HG02852 (cell line): ENCODE results near the gene CACNA1B.
"Not testable (repeated sequence)": the region's sequence is repeated elsewhere in the genome, so short reads cannot be mapped to it uniquely, and the experiment has no call there.

Source experiments
- ATAC-seq: cut with Tn5 transposase; IDR thresholded peaks from one replicate; pipeline ENCODE4 v1.9.1; 2021; ENCODE audit warnings: mild to moderate bottlenecking, moderate library complexity; ENCODE audit not compliant: unreplicated experiment

The CACNA1B gene

GRCh38 chr9:138126858-138127584 lies 249.4 kb downstream of the CACNA1B start:
- ATAC-seq: peak; percentile 55

GRCh38 chr9:138128027-138128426 lies 250.4 kb downstream of the CACNA1B start:
- not testable (repeated sequence) for ATAC-seq

GRCh38 chr9:138129318-138129717 lies 251.7 kb downstream of the CACNA1B start:
- not testable (repeated sequence) for ATAC-seq

GRCh38 chr9:138132946-138133705 lies 255.5 kb downstream of the CACNA1B start:
- ATAC-seq: not testable (repeated sequence)

- not testable (repeated sequence) for ATAC-seq
These were observed 257.0 kb downstream of the CACNA1B start for GRCh38 chr9:138134581-138134980.

- ATAC-seq: not testable (repeated sequence)
These were observed 261.5 kb downstream of the CACNA1B start for GRCh38 chr9:138139096-138139495.

- ATAC-seq: not testable (repeated sequence)
These were observed 263.4 kb downstream of the CACNA1B start for GRCh38 chr9:138140980-138141379.

GRCh38 chr9:138142528-138143244 lies 265.1 kb downstream of the CACNA1B start:
- ATAC-seq: not testable (repeated sequence)

GRCh38 chr9:138143491-138143890 lies 265.9 kb downstream of the CACNA1B start:
- not testable (repeated sequence) for ATAC-seq

- ATAC-seq: not testable (repeated sequence)
These were observed 270.0 kb downstream of the CACNA1B start for GRCh38 chr9:138147556-138147955.

GRCh38 chr9:138149672-138150656 lies 272.4 kb downstream of the CACNA1B start:
- not testable (repeated sequence) for ATAC-seq

GRCh38 chr9:138155788-138156187 lies 278.2 kb downstream of the CACNA1B start:
- not testable (repeated sequence) for ATAC-seq

- not testable (repeated sequence) for ATAC-seq
These were observed 289.2 kb downstream of the CACNA1B start for GRCh38 chr9:138166793-138167192.
